Heart left ventricle (tissue), 13 donors: ENCODE measurements around the gene ZNF124.

ENCODE experiments used
- CTCF ChIP-seq, 12 donors: fragments of 200-600 bp; sonication (generic) in 4 of 12; IDR thresholded peaks; one replicate each; pipeline versions ENCODE4 v1.5.0 to v1.8.0; 2018 to 2022; ENCODE audit warnings: antibody characterized with exemption in 12 of 12, mild to moderate bottlenecking in 5 of 12
- POLR2A ChIP-seq, 2 donors: fragments of 450-650 bp; IDR thresholded peaks; one replicate each; pipeline ENCODE4 v1.6.1; 2017; ENCODE audit warnings: antibody characterized with exemption in 2 of 2, mild to moderate bottlenecking in 2 of 2, moderate library complexity in 2 of 2
- donor health status: ischemic (EF 13 %, LVEDD 7.1; RV severe dilation, severe dysfunction).
- donor health status: DM: no; HTN: yes; CAD: no.
- donor health status: DM: no; HTN: no; CAD: no.
- donor health status: ischemic (EF 25% LVEDD 6.9; RV normal size, moderate dysfunction).
- donor health status: ischemic (EF 25% LVEDD 5.7; RV mildly dilated, moderate dysfunction).
- donor health status: ischemic (EF 35%, LVEDD 5.7; RV mildly dilated, moderate dysfunction).
- donor health status: nonischemic (EF 11% LVEDD 7.7; RV severe dilation, severe dysfunction).
- donor health status: DM: yes; HTN: yes; CAD: no.
- donor health status: PGD.
- donor health status: ischemic (EF 29% LVEDD 5.4; RV normal size, mild dysfunction).
- donor health status: nonischemic (EF 23%, LVEDD 6.1; RV moderate dilation, normal function).

GRCh38 chr1:247113094-247113497 lies 58.7 kb downstream of the ZNF124 start:
- TF ChIP-seq POLR2A (IDR thresholded peaks at IDR 0.05) (no peak), CTCF (IDR thresholded peaks at IDR 0.05) (no peak)
